HG03103 (cell line): ENCODE results near the gene RLF.
A peak's percentile ranks its signal among the peaks of the same experiment; 100 is the strongest.
"Not testable (repeated sequence)": the region's sequence is repeated elsewhere in the genome, so short reads cannot be mapped to it uniquely, and the experiment has no call there.

Experiments used
- ATAC-seq: cut with Tn5 transposase; IDR thresholded peaks from one replicate; pipeline ENCODE4 v1.9.1; 2021; ENCODE audit warnings: low read depth; ENCODE audit not compliant: unreplicated experiment

RLF gene

DNA sequence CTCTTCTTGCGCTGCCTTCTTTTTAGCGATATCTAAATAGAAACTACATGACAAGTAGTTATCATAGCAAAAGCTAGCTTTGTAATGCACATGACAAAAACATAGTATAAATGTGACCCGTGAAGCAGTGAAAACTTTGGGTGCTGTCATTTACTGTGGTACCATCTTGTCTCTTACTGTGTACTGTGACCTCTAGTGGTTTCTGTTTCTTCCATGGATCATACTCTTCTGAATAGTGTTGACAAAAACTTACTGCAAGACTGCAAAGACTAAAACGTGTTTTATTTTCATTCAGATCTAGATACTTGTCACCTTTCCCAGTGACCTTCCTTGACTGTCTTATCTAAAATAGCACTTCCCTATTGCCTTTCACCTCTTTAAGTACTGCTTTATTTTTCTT lies 6.1 kb downstream of the RLF start:
- no peak for ATAC-seq

DNA sequence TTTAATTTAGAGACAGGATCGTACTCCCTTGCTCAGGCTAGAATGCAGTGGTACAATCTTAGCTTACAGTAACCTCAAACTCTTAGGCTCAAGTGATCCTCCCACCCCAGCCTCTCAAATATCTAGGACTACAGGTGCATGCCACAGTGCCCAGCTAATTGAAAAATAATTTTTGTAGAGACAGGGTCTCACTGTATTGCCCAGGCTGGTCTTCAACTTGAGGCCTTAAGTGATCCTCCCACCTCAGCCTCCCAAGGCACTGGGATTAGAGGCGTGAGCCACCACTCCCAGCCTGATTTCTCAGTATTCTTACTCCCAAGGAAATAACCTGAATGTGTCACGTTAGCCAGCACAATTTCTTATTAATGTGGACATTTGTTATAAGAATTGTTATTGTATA lies 9.8 kb downstream of the RLF start:
- no peak for ATAC-seq

DNA sequence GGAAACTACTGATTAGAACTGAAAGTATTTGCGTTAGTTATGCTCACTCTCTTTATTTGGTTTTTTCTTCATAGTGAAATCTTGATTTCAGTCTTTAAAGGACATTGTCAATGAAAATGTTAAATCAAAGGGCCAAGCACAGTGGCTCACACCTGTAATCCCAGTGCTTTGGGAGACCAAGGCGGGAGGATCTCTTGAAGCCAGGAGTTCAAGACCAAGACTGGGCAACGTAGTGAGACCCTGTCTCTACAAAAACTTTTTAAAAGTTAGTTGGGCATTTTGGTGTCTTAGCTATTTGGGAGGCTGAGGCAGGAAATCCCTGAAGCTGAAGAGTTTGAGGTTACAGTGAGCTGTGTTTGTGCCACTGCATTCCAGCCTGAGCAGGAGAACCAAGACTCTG lies 13.6 kb downstream of the RLF start:
- ATAC-seq = no peak

DNA sequence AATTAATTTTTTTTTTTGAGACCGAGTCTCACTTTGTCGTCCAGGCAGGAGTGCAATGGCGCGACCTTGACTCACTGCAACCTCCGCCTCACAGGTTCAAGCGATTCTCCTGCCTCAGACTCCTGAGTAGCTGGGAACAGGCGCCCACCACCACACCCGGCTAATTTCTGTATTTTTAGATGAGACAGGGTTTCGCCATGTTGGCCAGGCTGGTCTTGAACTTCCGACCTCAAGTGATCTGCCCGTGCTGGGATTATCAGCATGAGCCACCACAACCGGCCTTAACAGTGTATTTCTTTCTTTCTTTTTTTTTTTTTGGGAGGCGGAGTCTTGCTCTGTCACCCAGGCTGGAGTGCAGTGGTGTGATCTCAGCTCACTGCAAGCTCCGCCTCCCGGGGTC lies 15.8 kb downstream of the RLF start:
- ATAC-seq = not testable (repeated sequence)

DNA sequence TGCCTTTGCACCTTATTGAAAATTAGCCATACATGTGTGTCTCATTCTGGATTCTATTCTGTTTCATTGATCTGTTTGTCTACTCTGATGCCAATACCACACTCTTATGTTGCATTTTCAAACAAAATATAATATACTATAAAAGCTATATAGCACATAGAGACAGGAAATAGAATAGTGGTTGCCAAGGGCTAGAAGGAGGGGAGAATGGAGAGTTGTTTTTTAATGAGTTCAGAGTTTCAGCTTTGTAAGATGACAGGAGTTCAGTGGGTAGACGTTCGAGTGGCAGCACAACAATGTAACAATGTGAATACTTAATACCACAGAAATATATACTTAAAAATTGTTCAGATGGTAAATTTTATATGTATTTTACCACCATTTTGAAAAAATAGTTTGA lies 17.0 kb downstream of the RLF start:
- ATAC-seq = no peak

DNA sequence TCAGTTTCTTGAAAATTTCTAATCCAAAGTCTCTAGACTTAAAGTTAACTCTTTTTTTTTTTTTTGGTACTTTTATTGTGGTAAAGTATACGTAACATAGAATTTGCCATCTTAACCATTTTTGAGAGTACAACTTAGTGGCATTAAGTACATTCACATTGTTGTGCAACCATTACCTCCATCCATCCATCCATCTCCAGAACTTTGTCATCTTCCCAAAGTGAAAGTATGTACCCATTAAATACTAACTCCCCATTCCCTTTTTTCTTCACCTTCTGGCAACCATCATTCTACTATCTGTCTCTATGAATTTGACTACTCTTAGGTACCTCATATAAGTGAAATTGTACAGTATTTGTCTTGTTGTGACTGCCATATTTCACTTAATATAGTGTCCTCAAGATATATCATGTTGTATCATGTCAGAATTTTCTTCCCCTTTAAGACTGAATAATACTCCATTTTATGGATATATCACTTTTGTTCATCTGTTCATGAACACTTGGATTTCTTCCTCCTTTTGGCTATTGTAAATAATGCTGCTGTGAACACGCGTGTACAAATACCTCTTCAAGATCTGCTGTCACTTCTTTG lies 18.4 kb downstream of the RLF start:
- ATAC-seq = no peak

DNA sequence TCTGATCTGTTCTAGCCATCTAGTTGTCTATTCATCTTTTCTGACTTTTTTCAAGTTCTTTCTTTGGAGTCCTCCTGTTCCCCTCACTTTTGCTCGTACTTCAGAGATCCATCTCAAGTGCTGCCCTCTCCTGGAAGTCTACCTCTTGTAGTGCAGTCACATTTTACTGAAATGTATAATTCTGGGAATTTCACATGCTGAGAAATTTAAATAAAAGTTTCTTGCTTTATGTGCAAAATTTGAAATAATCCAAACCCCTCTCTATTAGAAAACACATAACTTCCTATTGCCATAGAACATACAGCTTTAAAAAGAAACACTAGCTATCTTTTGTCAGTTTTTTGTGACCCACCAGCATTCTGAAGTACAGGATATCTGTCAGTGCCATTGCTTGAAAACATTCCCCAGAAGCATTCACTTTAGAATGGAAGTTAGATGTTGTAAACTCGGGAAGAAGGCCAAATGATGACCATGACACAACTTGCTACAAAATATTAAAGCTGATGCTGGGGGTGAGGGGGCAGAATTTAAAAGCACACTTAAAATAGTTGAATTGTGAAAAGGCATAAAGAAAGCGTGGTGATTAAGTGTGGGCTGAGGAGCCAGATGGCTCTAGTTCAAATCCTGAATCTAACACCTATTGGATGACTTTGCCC lies 22.0 kb downstream of the RLF start:
- no peak for ATAC-seq

DNA sequence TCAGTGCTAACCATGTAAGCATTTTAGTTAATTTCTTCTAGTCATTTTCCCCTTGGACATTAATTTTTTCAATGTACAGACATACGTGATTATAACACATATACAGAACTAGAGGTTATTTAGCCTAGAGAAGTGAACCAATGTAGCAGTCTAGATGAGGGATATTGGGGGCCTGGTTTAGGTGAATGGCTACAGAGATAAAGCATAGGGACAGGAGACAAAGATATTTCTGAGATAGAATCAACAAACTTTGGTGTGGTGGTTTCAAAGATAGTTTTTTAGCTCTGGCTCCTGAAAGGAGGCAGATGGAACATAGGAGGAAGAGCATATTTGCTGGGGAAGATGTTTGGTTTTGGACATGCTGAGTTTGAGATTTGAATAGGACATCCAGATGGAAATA lies 23.0 kb downstream of the RLF start:
- ATAC-seq = no peak

DNA sequence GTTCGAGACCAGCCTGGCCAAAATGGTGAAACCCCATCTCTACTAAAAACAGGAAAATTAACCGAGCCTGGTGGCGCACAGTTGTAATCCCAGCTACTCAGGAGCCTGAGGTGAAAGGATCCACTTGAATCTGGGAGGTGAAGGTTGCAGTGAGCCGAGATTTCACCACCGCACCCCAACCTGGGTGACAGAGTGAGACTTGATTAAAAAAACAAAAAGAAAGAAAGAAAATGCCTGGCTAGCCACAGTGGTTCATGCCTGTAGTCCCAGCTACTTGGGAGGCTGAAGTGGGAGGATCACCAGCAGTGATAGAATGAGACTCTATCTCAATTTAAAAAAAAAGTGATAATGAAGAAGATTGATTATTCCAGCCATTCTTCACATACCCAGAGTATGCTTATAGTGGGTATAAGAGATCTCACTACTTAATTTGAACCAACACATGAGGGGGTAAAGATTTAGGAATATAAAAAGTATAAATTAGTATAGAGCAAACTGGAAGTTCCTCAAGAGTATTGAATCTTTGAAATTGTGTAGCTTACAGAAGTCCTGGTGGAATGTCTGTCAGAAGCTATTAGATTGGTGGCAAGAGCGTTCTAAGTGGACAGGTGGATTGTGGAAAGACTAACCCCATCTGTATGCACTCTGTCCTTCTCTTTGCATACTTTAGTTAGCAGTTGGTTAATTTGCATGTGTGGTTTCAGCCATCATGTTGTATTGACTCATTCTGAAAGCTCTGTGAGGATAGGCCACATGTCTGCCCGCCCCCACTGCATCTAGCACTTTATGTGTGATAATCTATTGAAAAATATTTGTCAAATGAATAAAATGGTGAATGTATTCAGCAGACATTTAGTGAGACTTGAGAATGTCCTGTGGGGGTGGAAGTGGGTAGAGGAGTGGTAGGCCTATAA lies 25.0 kb downstream of the RLF start:
- ATAC-seq = peak; percentile 90

DNA sequence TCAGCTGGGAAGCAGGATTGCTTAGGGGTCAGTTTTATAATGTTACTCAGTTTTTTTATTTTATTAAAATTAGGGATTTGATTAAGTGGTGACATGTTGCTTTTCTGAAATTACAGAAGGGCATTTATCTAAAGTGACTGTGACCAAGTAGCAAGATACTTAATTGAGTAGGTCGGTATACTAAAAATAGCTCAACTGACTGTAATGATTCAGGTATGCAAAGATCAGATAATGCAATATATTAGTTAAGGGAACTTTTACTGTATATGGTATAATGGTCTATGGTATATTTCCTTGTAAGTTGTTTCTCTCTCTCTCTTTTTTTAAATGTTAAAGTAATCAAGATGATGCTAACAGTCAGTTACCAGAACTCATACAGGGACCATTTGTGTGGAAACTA lies 26.2 kb downstream of the RLF start:
- no peak for ATAC-seq

DNA sequence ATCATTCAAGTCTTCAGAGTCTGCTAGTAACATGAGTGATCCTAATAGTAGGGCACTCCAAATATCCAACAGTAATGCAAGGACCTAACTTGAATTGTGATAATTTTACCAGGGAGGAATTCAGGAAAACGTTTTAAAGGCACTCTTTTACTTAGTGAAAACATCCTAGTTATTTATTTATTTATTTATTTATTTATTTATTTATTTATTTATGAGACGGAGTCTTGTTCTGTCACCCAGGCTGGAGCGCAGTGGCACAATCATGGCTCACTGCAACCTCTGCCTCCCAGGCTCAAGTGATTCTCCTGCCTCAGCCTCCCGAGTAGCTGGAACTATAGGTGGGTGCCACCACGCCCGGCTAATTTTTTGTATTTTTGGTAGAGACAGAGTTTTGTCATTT lies 33.5 kb downstream of the RLF start:
- not testable (repeated sequence) for ATAC-seq

DNA sequence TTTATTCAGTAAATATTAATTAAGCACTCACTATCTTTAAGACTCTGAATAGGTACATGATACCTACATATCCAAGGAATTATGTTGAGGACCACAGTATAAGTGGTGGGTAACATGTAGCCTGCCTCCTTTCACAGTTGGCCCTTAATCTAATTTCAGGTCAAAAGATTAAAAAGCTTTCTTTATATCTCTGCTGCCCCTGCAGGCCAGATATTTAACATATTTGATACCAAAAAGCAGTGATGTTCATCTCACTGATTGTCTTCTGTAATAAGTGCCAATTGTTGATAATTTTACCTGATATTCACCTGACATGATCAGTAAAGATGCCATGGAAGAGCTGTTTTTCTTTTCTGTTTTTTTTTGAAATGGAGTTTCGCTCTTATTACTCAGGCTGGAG lies 36.5 kb downstream of the RLF start:
- no peak for ATAC-seq

DNA sequence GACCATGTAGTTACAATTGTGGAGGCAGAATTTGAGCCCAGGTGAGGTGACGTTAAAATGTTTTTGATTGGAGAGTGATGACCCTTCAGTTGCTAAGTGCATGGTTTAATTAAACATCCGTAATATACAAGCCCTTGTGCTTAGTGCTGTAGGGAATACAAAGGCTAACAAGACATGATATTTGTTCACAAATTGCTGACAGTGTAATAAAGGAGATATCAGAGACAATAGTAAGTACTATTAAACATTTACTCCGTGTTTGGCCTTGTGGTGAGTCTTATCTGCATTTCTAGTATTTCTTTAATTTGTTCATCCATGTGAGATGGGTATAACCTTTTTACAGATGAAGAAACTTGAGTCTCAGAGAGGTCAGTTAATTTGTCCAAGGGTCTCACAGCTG lies 37.9 kb downstream of the RLF start:
- ATAC-seq = no peak

DNA sequence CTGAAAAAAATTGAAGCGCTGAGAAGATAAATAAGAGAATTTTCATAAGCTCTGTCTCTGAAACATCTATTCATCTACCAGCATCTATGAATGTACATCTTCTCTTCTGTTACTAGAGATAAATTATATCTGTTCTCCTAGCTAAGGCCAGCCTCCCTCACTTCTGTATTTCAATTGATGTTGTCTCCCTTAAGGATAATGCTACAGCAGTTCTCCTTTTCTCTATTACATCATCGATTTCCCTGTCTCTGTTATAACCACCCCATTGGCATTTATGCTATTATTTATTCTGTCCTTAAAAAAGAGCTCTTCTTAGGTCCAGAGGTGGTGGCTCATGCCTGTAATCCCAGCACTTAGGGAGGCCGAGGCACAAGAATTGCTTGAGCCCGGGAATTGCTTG lies 43.7 kb downstream of the RLF start:
- ATAC-seq = no peak

DNA sequence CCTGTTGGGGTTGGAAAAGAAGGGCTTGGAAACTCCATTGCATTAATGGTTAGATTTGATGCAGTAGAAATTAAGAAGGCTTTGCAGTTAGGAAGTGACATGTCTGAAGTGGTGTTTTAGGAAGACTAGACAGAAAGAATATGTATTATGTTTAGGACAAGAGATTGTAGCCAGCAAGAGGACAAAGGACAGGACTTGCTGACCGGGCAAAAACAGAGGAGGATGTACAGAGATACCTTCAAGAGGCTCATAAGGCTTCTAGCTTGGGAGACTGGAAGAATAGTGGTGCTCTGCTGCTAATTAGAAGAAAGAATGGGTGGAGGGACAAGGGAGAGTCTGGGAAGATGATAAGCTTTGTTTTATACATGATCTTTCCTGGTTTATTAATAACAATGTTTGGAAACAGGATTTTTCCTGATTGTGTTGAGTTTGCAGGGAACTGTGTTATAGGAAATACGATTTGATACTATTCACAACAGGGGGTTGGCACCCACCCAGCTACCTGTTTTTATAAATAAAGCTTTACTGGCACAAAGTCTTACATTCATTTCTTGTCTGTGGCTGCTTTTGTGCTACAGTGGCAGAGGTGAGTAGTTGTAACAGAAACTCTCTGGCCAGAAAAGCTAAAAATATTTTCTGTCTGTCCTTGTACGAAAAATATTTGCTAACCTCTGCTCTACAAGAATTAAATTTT lies 49.5 kb downstream of the RLF start:
- ATAC-seq = no peak

DNA sequence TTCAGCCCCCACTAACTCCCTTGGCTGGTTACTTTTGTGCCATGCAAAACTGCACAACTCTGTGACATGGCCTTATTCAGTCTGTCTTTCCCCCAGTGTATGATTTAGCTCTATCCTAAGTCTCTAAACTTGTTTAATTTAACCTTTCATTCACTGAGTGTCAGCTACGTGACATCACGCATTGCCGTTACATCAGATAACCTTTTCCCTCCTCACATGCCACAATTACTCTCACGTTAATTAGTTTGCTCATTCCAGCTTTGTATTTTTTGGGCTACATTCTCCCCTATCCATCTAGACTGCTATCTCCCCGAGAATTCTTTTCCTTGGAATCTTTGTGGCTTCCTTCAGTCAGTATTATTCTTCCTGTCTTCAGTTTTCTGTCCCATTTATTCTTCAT lies 57.1 kb downstream of the RLF start:
- ATAC-seq = no peak

DNA sequence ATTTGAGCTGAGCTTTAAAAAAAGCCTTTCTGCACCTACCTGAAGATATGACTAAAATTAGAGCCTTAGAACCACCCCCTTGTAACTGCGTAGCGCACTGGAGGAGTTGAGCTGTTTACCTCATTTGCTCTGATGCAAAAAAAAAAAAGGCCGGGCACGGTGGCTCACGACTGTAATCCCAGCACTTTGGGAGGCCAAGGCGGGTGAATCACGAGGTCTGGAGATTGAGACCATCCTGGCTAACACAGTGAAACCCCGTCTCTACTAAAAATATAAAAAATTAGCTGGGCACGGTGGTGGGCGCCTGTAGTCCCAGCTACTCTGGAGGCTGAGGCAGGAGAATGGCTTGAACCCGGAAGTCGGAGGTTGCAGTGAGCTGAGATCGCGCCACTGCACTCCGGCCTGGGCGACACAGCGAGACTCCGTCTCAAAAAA lies 60.3 kb downstream of the RLF start:
- not testable (repeated sequence) for ATAC-seq

DNA sequence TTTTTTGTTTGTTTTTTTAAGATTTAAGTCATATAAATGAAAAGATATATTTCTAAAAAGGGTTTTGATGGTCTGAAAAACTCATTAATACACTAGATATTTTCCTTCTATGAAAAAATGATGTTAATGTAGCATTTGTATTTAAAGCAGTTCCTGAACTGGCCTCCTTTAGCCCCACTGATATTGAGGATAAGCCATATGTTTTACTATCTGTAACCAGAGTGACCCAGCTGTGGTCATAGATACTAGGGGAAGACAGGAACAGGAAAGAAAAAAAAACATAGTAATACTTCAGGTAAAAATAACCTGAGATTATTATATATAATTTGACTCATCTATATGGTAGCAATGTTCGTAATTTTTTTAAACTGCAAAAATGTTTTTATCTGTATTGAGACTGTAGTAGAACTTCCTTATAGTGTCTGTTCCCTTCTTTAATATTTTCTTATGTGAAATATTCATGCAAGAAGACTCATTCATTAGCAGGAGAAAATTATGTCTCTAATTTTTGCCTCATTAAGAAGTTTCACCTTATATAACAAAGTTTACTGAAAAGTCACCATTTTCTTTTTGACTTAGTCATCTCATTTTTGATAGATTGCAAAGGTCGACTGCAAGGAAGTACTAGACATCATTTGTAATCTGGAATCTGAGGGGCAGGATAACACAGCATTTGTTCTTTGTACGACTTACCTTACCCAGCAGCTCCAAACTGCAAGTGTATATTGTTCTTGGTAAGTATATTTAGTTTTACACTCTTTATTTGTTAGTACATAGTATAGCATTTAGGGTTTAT lies 61.0 kb downstream of the RLF start:
- ATAC-seq = no peak

DNA sequence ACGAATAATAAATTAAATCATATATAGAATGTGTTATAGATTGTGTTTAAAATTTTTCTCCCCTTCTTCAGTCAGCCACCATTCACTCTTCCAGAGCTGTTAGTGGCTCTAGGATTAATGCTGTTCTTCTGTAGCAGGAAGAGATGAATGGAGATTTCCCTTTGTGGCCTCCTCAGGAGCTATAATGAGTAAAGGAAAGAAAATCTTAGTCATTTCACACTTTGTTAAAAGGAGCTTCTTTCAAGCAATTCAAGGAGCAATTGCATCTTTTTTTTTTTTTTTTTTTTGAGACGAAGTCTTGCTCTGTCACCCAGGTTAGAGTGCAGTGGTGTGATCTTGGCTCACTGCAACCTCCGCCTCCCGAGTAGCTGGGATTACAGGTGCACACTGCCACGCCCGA lies 62.9 kb downstream of the RLF start:
- no peak for ATAC-seq

DNA sequence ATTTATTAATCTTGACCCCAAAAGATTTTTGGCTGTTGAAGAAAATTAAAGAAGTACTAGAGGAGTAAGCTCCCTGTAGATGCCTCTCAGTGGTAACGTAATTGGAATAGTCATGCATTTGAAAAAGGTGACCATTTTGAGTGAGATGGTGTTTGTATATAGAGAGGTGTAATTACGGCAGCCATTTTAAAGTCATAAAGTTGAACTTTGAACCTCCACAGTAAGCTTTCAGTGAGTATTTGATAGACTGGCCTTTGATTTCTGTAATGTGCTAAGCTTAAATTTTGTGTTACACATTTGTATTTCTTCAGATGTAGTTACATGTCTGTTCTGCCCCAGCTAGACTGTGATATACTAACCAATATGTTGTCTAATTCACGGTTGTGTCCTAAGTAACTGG lies 65.0 kb downstream of the RLF start:
- no peak for ATAC-seq
